ENCODE measurements around the gene CBL.

DNA sequence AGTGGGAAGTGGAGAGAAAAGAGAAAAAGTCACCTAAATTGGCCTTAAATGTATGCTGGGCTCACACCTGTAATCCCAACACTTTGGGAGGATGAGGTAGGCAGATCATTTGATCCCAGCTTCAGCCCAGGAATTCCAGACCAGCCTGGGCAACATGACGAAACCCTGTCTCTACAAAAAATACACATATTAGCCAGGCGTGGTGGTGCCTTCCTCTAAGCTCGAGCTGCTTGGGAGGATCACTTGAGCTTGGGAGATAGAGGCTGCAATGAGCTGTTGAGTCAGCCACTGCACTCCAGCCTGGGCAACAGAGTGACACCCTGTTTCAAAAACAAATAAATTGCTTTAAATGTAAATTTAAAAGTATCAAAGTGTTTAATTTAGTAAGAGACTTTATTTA lies 3.9 kb downstream of the CBL start:
- TF ChIP-seq, protein P1, sequence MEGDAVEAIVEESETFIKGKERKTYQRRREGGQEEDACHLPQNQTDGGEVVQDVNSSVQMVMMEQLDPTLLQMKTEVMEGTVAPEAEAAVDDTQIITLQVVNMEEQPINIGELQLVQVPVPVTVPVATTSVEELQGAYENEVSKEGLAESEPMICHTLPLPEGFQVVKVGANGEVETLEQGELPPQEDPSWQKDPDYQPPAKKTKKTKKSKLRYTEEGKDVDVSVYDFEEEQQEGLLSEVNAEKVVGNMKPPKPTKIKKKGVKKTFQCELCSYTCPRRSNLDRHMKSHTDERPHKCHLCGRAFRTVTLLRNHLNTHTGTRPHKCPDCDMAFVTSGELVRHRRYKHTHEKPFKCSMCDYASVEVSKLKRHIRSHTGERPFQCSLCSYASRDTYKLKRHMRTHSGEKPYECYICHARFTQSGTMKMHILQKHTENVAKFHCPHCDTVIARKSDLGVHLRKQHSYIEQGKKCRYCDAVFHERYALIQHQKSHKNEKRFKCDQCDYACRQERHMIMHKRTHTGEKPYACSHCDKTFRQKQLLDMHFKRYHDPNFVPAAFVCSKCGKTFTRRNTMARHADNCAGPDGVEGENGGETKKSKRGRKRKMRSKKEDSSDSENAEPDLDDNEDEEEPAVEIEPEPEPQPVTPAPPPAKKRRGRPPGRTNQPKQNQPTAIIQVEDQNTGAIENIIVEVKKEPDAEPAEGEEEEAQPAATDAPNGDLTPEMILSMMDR (IDR thresholded peaks at IDR 0.05; ENCODE audit: insufficient read depth, low read depth, low read length) = no peak
- TF ChIP-seq EZH2 (IDR thresholded peaks at IDR 0.05; ENCODE audit: insufficient read depth, low read length) = no peak

Data from astrocyte (in vitro differentiated cells and primary cell).